HG02759 (cell line): ENCODE data around the gene SMPX.
"Not testable (repeated sequence)": the region's sequence is repeated elsewhere in the genome, so short reads cannot be mapped to it uniquely, and the experiment has no call there.

Experiments used
- ATAC-seq: cut with Tn5 transposase; IDR thresholded peaks from one replicate; pipeline ENCODE4 v1.9.1; 2021; ENCODE audit warnings: mild to moderate bottlenecking, moderate library complexity; ENCODE audit not compliant: unreplicated experiment

The SMPX gene

GRCh38 chrX:21757960-21758359 is at the start of gene SMPX:
TSS of gene SMPX (minus strand) at chrX:21758116. CDS start at chrX:21754290, 3,826 bp downstream.
- ATAC-seq: no peak

GRCh38 chrX:21806691-21807090 is 48.8 kb upstream of the SMPX start:
- ATAC-seq: no peak

GRCh38 chrX:21802839-21803238 is 44.9 kb upstream of the SMPX start:
- ATAC-seq: no peak

GRCh38 chrX:21802054-21802670 is 44.2 kb upstream of the SMPX start:
- no peak for ATAC-seq

- peak; percentile 58 for ATAC-seq
Measured at GRCh38 chrX:21800344-21800770, 42.4 kb upstream of the SMPX start.

- no peak for ATAC-seq
Measured at GRCh38 chrX:21799767-21800166, 41.9 kb upstream of the SMPX start.

GRCh38 chrX:21798677-21799219 is 40.8 kb upstream of the SMPX start:
- ATAC-seq: no peak

- no peak for ATAC-seq
Measured at GRCh38 chrX:21781976-21782375, 24.1 kb upstream of the SMPX start.

GRCh38 chrX:21781525-21781924 is 23.6 kb upstream of the SMPX start:
- peak; percentile 71 for ATAC-seq

- no peak for ATAC-seq
Measured at GRCh38 chrX:21779095-21779494, 21.2 kb upstream of the SMPX start.

GRCh38 chrX:21778236-21778635 is 20.3 kb upstream of the SMPX start:
- no peak for ATAC-seq

GRCh38 chrX:21775128-21775527 is 17.2 kb upstream of the SMPX start:
- ATAC-seq: not testable (repeated sequence)

GRCh38 chrX:21773036-21773435 is 15.1 kb upstream of the SMPX start:
- ATAC-seq: not testable (repeated sequence)

- no peak for ATAC-seq
Measured at GRCh38 chrX:21770631-21771321, 12.9 kb upstream of the SMPX start.

GRCh38 chrX:21766101-21766500 is 8.2 kb upstream of the SMPX start:
- no peak for ATAC-seq

- ATAC-seq: no peak
Measured at GRCh38 chrX:21764008-21764407, 6.1 kb upstream of the SMPX start.

- no peak for ATAC-seq
Measured at GRCh38 chrX:21758488-21758887, 572 bp upstream of the SMPX start.

- no peak for ATAC-seq
Measured at GRCh38 chrX:21756785-21757529, 959 bp downstream of the SMPX start.

GRCh38 chrX:21749924-21750323 is 8.0 kb downstream of the SMPX start:
- no peak for ATAC-seq

- ATAC-seq: no peak
Measured at GRCh38 chrX:21748235-21748634, 9.7 kb downstream of the SMPX start.

- no peak for ATAC-seq
Measured at GRCh38 chrX:21747558-21747957, 10.4 kb downstream of the SMPX start.

GRCh38 chrX:21745756-21746155 is 12.2 kb downstream of the SMPX start:
- no peak for ATAC-seq
